Thoracic aorta (tissue), 2 donors: Measurements from ENCODE around the gene ST8SIA2. TPM values are rescaled to one million over a fixed set of nuclear protein-coding genes. Genes with fewer than 3 reads are reported as not detected.

ENCODE experiments used
- ATAC-seq: fragments of 150-250 bp; one replicate; pipeline ENCODE4 v1.8.0; 2017; ENCODE audit warnings: low read depth; ENCODE audit not compliant: insufficient number of reproducible peaks, low FRiP score
- DNase-seq: peaks from one replicate; pipeline ENCODE4 v3.0.0-alpha.2; 2020; ENCODE audit warnings: low spot score
- H3K27ac ChIP-seq, 2 donors: fragments of 200-600 bp; sonication (generic); 1 replicate in 1 of 2; 2 replicates in 1 of 2; pipeline ENCODE4 v1.5.1; 2016; ENCODE audit warnings: mild to moderate bottlenecking in 2 of 2, moderate library complexity in 2 of 2
- H3K27me3 ChIP-seq: fragments of 200-600 bp; sonication (generic); replicated peaks from 2 replicates; pipeline ENCODE4 v1.6.0; 2016; ENCODE audit warnings: mild to moderate bottlenecking; ENCODE audit not compliant: insufficient read depth
- H3K36me3 ChIP-seq: fragments of 200-600 bp; sonication (generic); one replicate; pipeline ENCODE4 v1.5.1; 2016
- H3K4me1 ChIP-seq, 2 donors: fragments of 200-600 bp; sonication (generic); 1 replicate in 1 of 2; 2 replicates in 1 of 2; pipeline versions ENCODE4 v1.5.1 to v1.6.0; 2016; ENCODE audit warnings: low read depth in 2 of 2, mild to moderate bottlenecking in 1 of 2; ENCODE audit not compliant: control insufficient read depth in 1 of 2
- H3K4me3 ChIP-seq: fragments of 200-600 bp; sonication (generic); 2 replicates; pipeline ENCODE4 v1.5.1; 2016; ENCODE audit warnings: mild to moderate bottlenecking
- H3K9me3 ChIP-seq: fragments of 200-600 bp; sonication (generic); 2 replicates; pipeline ENCODE4 v1.5.1; 2016
- CTCF ChIP-seq: fragments of 200-600 bp; sonication (generic); IDR thresholded peaks from one replicate; pipeline ENCODE4 v1.5.1; 2019; ENCODE audit warnings: antibody characterized with exemption
- total RNA-seq, 2 donors: library from RNA; depleted of rRNA; stranded (reverse); fragments of >200 nt; gene quantifications; one replicate each; pipeline versions ENCODE4 v1.1.0 to v1.2.3, GENCODE V29; 2016

The ST8SIA2 gene
- total RNA-seq, 2 donors from 2014 or later, result not detected

GRCh38 chr15:92418864-92419263 lies 25.2 kb downstream of the ST8SIA2 start:
- H3K9me3 ChIP-seq, result no peaks in the 10 kb centered on the region
- no peak overlapping the region for H3K4me3 ChIP-seq
- no peaks in the 10 kb centered on the region for H3K36me3 ChIP-seq
- H3K27me3 ChIP-seq, result no peaks in the 10 kb centered on the region
- ATAC-seq, result no peak
- H3K27ac ChIP-seq, result no peak overlapping the region
- no peaks in the 10 kb centered on the region for H3K4me1 ChIP-seq
- DNase-seq, result no peak
- no peak for TF ChIP-seq CTCF

GRCh38 chr15:92421976-92422375 lies 28.3 kb downstream of the ST8SIA2 start:
- H3K4me3 ChIP-seq, result no peak overlapping the region
- no peak for TF ChIP-seq CTCF
- DNase-seq (no peak), ATAC-seq (no peak)
- no peaks in the 10 kb centered on the region for H3K27me3 ChIP-seq
- H3K9me3 ChIP-seq, result no peaks in the 10 kb centered on the region
- no peak overlapping the region for H3K27ac ChIP-seq
- no peaks in the 10 kb centered on the region for H3K4me1 ChIP-seq
- H3K36me3 ChIP-seq, result no peaks in the 10 kb centered on the region

DNA sequence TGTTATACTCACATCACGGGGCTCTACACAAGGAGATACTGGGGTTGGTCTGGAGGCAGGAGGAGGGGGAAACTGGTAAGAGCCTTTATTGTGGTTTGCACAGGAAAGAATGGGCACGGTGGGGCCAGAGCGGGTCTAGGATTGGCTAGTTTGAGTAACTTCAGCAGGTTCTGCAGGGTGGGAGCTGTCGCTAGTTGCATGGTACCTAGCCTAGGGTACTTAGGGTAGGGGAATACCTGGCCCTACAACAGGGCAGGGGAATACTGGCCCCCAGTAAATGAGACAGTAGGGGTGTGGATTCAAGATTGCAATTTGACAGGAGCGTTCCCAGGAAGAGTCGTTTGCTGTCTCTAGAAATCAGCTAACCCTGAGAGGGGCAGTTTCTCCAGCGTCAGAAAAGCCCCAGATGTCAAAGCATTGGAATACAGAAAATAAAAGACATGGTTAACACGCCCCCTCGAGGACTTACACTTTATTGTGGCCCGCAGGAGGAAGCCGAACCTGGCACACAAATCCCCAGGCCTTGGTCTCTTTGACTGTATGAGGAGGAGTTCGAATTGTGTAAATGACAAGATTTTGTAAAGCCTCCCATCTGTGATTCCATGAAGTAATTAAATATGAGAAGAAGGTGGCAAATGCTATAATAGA lies 32.0 kb downstream of the ST8SIA2 start:
- no peak for TF ChIP-seq CTCF
- Histone ChIP-seq H3K27me3 (no peaks in the 10 kb centered on the region), H3K4me3 (no peak overlapping the region)

DNA sequence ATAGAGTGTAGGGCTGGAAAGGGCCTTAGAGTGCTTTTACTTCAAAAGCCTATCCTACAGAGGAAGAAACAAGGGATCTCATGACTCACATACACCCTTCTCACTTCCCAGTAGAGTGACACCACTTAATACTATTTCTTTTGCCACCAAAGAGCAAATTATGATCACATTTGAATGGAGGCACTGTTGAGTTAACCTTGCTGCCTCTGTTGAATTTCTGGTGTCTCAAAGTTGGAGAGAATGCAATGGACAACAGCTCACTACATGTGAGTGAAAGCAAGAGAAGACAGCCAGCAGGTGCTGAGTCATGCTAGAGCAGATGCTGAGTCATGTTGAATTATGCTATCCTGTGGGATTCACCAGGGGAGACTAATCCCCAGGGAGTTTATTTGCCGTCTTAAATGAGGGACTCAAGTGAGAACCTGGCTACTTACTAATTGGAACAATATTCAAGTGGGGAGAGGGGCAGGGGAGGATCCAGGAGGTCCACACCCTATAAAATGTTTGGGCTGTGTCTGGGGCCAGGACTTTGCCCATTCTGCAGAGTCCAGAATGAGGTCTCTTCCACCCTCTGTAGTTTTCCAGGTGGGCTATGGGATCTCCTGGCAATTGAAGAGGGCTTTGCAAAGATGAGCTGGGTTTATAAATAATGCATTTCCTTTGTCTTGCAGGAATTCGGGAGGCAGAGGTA lies 35.8 kb downstream of the ST8SIA2 start:
- no peaks in the 10 kb centered on the region for H3K27me3 ChIP-seq
- H3K4me1 ChIP-seq, result no peaks in the 10 kb centered on the region
- DNase-seq, result no peak
- H3K36me3 ChIP-seq, result no peaks in the 10 kb centered on the region
- no peak overlapping the region for H3K27ac ChIP-seq
- no peak overlapping the region for H3K4me3 ChIP-seq
- no peak for ATAC-seq
- TF ChIP-seq CTCF, result no peak
- no peaks in the 10 kb centered on the region for H3K9me3 ChIP-seq

More for the DNA sequence above, 32.0 kb downstream of the ST8SIA2 start:
- Histone ChIP-seq H3K4me1 (no peaks in the 10 kb centered on the region), H3K9me3 (no peaks in the 10 kb centered on the region), H3K27ac (no peak overlapping the region), H3K36me3 (no peaks in the 10 kb centered on the region)
- no peak for ATAC-seq
- DNase-seq, result no peak

DNA sequence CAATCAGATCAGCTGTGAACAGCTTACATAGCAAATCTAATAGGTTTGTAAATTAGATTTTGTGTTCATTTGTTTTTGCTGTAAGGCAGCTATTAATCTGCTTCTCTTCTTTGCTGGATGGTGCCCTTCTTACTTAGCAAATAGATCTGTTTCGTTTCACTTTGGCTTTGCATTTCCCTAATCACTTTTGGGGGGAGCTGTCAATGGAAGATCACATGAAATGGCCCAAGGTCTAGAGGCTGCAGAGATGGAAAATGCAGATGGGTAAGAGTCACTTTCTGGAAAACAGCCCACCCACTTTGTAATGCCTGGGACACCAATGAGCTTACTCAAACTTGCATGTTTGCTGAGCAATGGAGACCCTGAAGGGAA lies 36.4 kb downstream of the ST8SIA2 start:
- H3K4me3 ChIP-seq, result no peak overlapping the region
- ATAC-seq (no peak), DNase-seq (no peak)
- H3K27ac ChIP-seq, result no peak overlapping the region
- H3K27me3 ChIP-seq, result no peaks in the 10 kb centered on the region
- H3K36me3 ChIP-seq, result no peaks in the 10 kb centered on the region
- no peaks in the 10 kb centered on the region for H3K4me1 ChIP-seq
- TF ChIP-seq CTCF, result no peak
- H3K9me3 ChIP-seq, result no peaks in the 10 kb centered on the region
